Ovary (tissue), 10 donors: ENCODE data around the gene GSTM5. TPM values are rescaled to one million over a fixed set of nuclear protein-coding genes. Genes with fewer than 3 reads are reported as not detected.
"Not testable (repeated sequence)": the region's sequence is repeated elsewhere in the genome, so short reads cannot be mapped to it uniquely, and the experiment has no call there.

Experiments used
- DNase-seq, 5 donors: peaks; one replicate each; pipeline ENCODE4 v3.0.0-alpha.2; 2019 to 2020
- H3K27ac ChIP-seq, 2 donors: fragments of 200-600 bp; one replicate each; pipeline versions ENCODE4 v1.5.1 to v1.8.0; 2019 to 2022
- H3K27me3 ChIP-seq: fragments of 200-600 bp; one replicate; pipeline ENCODE4 v1.8.0; 2022
- H3K36me3 ChIP-seq: fragments of 200-600 bp; sonication (generic); one replicate; pipeline ENCODE4 v1.5.1; 2019
- H3K4me1 ChIP-seq: one replicate; pipeline ENCODE4 v1.8.1; 2013; ENCODE audit warnings: mild to moderate bottlenecking, moderate library complexity; ENCODE audit not compliant: insufficient read depth
- H3K4me3 ChIP-seq: fragments of 200-600 bp; sonication (generic); one replicate; pipeline ENCODE4 v1.5.1; 2017
- H3K9me3 ChIP-seq, 2 donors: fragments of 200-600 bp in 1 of 2; sonication (generic) in 1 of 2; one replicate each; pipeline versions ENCODE4 v1.5.1 to v1.8.1; 2013 to 2019; ENCODE audit warnings: mild to moderate bottlenecking in 1 of 2, moderate library complexity in 1 of 2
- EP300 ChIP-seq: sonication (generic); formaldehyde crosslinking; IDR thresholded peaks from one replicate; pipeline ENCODE4 v1.6.1; 2017; ENCODE audit warnings: antibody characterized with exemption
- POLR2A ChIP-seq: fragments of 450-650 bp; IDR thresholded peaks from one replicate; pipeline ENCODE4 v1.6.1; 2017; ENCODE audit warnings: antibody characterized with exemption, mild to moderate bottlenecking, moderate library complexity
- WGBS, 3 donors: extraction: QIAGEN DNeasy Blood & Tissue Kit in 1 of 3; methylation state at CpG; one replicate each; pipeline versions ENCODE4 v1.1.5 to v1.1.7; 2013 to 2017; 5-methylcytosine and 5-hydroxymethylcytosine counted together
- intact Hi-C, 4 donors: fragments of 100-400 bp; cut with DNase I; formaldehyde crosslinking; loops; one replicate each; pipeline versions ENCODE4 v1.11.0 to v1.15.1; 2022 to 2023
- long read RNA-seq, 3 donors: library from polyadenylated mRNA in 2 of 3; unstranded in 2 of 3; transcript quantifications; one replicate each; pipeline ENCODE4 v2.0.0 and lab custom pipeline, GENCODE V29; 2021 to 2026
- polyA plus RNA-seq, 2 donors: library from polyadenylated mRNA; stranded (reverse); fragments of 200-250 nt in 1 of 2; fragments of 350-450 nt in 1 of 2; fragmentation: Illumina TruSeq in 1 of 2; extraction: RNeasy Lipid Tissue Mini Kit (QIAGEN cat#74804) in 1 of 2; gene quantifications; one replicate each; pipeline ENCODE4 v1.2.3, GENCODE V29; 2013 to 2014
- total RNA-seq, 7 donors: library from RNA; depleted of rRNA in 2 of 7; stranded (reverse); fragments of >200 nt in 2 of 7; fragmentation: NEBNext Ultra II Directional in 3 of 7; extraction: Animal tissue kit (Norgen Biotek cat#: 25700) in 3 of 7; gene quantifications; one replicate each; pipeline versions ENCODE4 v1.1.0 to v1.2.4, GENCODE V29; 2016 to 2023
- TF ChIP-seq, protein P1 (sequence below), 3 donors: fragments of 450-650 bp in 2 of 3; fragments of 200-600 bp in 1 of 3; IDR thresholded peaks; one replicate each; pipeline versions ENCODE4 v1.5.1 to v1.8.0; 2016 to 2022; ENCODE audit warnings: antibody characterized with exemption in 3 of 3, mild to moderate bottlenecking in 1 of 3
- donor health status: DM: no; HTN: no; CAD: no; lungs with moderate emphysema.
- donor health status: DM: no; HTN: no; CAD: no.
- donor health status: Bipolar disorder and iron deficiency.
- donor health status: DM: yes; HTN: yes; CAD: no.
- donor health status: DM: no; HTN: no; CAD: no.
- donor health status: DM: yes; HTN: yes; CAD: no.

GSTM5 gene
- total RNA-seq (100 to 1,000 TPM in 3 of 7 donors, 10 to 100 TPM in 4; 18.8 to 183 (median 95.8) TPM), polyA plus RNA-seq (100 to 1,000 TPM; 101 to 259 TPM)
- long read RNA-seq, donor 1, transcript GSTM5-201 (8 exons, 1,555 nt) = major isoform, 165 of 236 reads
- long read RNA-seq, donor 1, partial matches to known transcripts = 8 of 236 reads
- long read RNA-seq, donor 1, other reads (novel, unspliced or antisense) = 60 of 236 reads
- long read RNA-seq, donor 2, transcript GSTM5-201 (8 exons, 1,555 nt) = major isoform, 5 of 52 reads
- long read RNA-seq, donor 2, partial matches to known transcripts = 9 of 52 reads
- long read RNA-seq, donor 2, other reads (novel, unspliced or antisense) = 38 of 52 reads
- long read RNA-seq, donor 3, transcript GSTM5-201 (8 exons, 1,555 nt) = major isoform, 177 of 250 reads
- long read RNA-seq, donor 3, partial matches to known transcripts = 11 of 250 reads
- long read RNA-seq, donor 3, other reads (novel, unspliced or antisense) = 58 of 250 reads

DNA sequence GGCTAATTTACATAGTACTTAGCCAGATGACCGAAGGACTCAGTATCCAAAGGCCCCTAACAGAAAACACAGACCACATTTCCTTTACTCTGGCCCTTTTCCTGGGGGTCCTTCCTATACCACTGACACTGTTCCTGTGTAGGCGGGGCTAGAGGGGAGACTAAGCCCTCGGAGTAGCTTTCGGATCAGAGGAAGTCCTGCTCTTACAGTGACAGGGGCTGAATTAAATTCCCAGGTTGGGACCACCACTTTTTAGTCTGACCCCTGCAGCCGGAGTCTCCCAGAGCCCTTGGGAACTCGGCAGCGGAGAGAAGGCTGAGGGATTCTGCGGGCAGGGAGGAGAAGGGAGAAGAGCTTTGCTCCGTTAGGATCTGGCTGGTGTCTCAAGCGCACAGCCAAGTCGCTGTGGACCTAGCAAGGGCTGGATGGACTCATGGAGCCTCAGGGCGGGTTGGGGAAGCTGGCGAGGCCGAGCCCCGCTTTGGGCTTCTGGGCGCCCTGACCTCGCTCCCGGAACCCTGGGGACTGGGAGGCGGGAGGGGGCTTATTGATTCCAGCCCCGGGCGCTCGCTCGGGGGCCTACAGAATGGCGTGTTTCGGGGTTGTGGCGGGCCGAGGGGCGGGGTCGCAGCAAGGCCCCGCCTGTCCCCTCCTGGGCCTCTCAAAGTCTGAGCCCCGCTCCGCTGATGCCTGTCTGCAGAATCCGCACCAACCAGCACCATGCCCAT is at the start of gene GSTM5:
TSS of gene GSTM5 (plus strand) at position 659 of the 728 bp plus-strand sequence. CDS start at position 721, 62 bp downstream.
- H3K4me1 ChIP-seq = peaks cover 12% of the 10 kb centered on the region
- not testable (repeated sequence) for H3K27me3 ChIP-seq, H3K36me3 ChIP-seq, H3K9me3 ChIP-seq
- peak within 1 kb of the TSS in 1 of 2 donors; percentile 77 for H3K27ac ChIP-seq
- TF ChIP-seq POLR2A = peak; percentile 33
- peak; percentile 61 to 79 (median 63) for DNase-seq
- intact Hi-C loops = loop anchor here in 1 of 4 donors (5.0 kb wide), 1 partner anchor 44 kb away; the partner anchor contains the start of gene GSTM2
- WGBS, 3 donors = 15 to 41% (median 22%) methylated on average over 22 to 33 of the region's 33 CpGs
- H3K4me3 ChIP-seq = peak within 1 kb of the TSS; percentile 33

DNA sequence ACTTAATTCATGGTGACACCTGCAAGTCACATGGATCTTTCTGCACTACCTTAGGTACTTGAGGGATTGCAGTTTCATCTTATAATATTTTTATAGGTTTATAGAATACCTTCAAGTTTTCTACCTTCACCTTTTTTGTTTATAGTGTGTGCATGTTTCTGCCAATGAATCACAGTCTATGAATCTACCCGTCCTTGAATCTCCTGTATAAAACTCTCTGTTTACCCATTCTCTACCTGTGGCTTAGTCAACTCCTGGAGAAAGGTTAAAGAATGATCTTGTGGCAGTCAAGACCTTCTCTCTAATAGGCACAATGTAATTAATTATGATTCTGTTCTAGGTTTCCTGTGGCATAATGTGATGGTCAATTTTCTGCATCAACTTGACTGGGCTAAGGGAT is 47.4 kb upstream of the GSTM5 start:
- TF ChIP-seq POLR2A (no peak), EP300 (no peak)
- TF ChIP-seq, protein P1, sequence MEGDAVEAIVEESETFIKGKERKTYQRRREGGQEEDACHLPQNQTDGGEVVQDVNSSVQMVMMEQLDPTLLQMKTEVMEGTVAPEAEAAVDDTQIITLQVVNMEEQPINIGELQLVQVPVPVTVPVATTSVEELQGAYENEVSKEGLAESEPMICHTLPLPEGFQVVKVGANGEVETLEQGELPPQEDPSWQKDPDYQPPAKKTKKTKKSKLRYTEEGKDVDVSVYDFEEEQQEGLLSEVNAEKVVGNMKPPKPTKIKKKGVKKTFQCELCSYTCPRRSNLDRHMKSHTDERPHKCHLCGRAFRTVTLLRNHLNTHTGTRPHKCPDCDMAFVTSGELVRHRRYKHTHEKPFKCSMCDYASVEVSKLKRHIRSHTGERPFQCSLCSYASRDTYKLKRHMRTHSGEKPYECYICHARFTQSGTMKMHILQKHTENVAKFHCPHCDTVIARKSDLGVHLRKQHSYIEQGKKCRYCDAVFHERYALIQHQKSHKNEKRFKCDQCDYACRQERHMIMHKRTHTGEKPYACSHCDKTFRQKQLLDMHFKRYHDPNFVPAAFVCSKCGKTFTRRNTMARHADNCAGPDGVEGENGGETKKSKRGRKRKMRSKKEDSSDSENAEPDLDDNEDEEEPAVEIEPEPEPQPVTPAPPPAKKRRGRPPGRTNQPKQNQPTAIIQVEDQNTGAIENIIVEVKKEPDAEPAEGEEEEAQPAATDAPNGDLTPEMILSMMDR (IDR thresholded peaks at IDR 0.05) = no peak
- no peak for DNase-seq
- intact Hi-C loops = loop anchor here in 1 of 4 donors (5.0 kb wide), 3 partner anchors 48 to 323 kb away; partner anchors contain the start of gene GSTM5

GRCh38 chr1:109667452-109668122 is 44.5 kb upstream of the GSTM5 start, which contains the start of gene GSTM2:
Gene GSTM2 (plus strand): TSS chr1:109668057. CDS start chr1:109668116, 59 bp downstream.
- intact Hi-C loops = loop anchor here in 1 of 4 donors (5.0 kb wide), 2 partner anchors 45 to 90 kb away; partner anchors contain the start of gene GSTM5
- Histone ChIP-seq H3K27ac (peak within 1 kb of the TSS; percentile 16 to 54), H3K9me3 (no peaks in the 10 kb centered on the region), H3K4me1 (peaks cover 5% of the 10 kb centered on the region), H3K27me3 (no peaks in the 10 kb centered on the region), H3K36me3 (no peaks in the 10 kb centered on the region), H3K4me3 (peak within 1 kb of the TSS; percentile 49)
- DNase-seq = peak; percentile 93 to 96 (median 95)
- WGBS, 3 donors = 4 to 5% (median 5%) methylated on average over 22 of the region's 22 CpGs
- TF ChIP-seq, protein P1 (IDR thresholded peaks at IDR 0.05) = no peak
- TF ChIP-seq POLR2A = peak; percentile 16

More for the DNA sequence above, 47.4 kb upstream of the GSTM5 start:
- Histone ChIP-seq H3K36me3 (no peaks in the 10 kb centered on the region), H3K27ac (no peak overlapping the region), H3K4me1 (peaks cover 9% of the 10 kb centered on the region), H3K4me3 (no peak overlapping the region), H3K9me3 (no peaks in the 10 kb centered on the region), H3K27me3 (no peaks in the 10 kb centered on the region)
- 83 to 97% (median 85%) methylated on average over 1 of the region's 1 CpG for WGBS, 3 donors

- no peaks in the 10 kb centered on the region for H3K36me3 ChIP-seq
- peak in 2 of 5 donors; percentile 29 to 39 for DNase-seq
- intact Hi-C loops = loop anchor here in 1 of 4 donors (5.0 kb wide), 2 partner anchors 44 to 89 kb away; partner anchors contain the start of gene GSTM5
- H3K27me3 ChIP-seq = no peaks in the 10 kb centered on the region
- peak overlapping the region; percentile 49 for H3K4me3 ChIP-seq
- H3K9me3 ChIP-seq = no peaks in the 10 kb centered on the region
- peaks cover 5% of the 10 kb centered on the region for H3K4me1 ChIP-seq
- H3K27ac ChIP-seq = peak overlapping the region; percentile 16 to 54
- WGBS, 3 donors = 3 to 8% (median 6%) methylated on average over 12 to 26 of the region's 26 CpGs
- no peak for TF ChIP-seq EP300
- TF ChIP-seq POLR2A = no peak
- TF ChIP-seq, protein P1 (IDR thresholded peaks at IDR 0.05) = no peak
Observed at GRCh38 chr1:109668123-109668775, 43.8 kb upstream of the GSTM5 start.
